ENCODE data around the gene RPP14. TPM values are rescaled to one million over a fixed set of nuclear protein-coding genes. Genes with fewer than 3 reads are reported as not detected.
A peak's percentile ranks its signal among the peaks of the same experiment; 100 is the strongest.

The RPP14 gene
- total RNA-seq, 1 donor, result 16.0 TPM

GRCh38 chr3:58307639-58308215 lies 1.7 kb downstream of the RPP14 start:
- DNase-seq (ENCODE audit: low read depth), result peak; percentile 70
- TF ChIP-seq, protein P1, sequence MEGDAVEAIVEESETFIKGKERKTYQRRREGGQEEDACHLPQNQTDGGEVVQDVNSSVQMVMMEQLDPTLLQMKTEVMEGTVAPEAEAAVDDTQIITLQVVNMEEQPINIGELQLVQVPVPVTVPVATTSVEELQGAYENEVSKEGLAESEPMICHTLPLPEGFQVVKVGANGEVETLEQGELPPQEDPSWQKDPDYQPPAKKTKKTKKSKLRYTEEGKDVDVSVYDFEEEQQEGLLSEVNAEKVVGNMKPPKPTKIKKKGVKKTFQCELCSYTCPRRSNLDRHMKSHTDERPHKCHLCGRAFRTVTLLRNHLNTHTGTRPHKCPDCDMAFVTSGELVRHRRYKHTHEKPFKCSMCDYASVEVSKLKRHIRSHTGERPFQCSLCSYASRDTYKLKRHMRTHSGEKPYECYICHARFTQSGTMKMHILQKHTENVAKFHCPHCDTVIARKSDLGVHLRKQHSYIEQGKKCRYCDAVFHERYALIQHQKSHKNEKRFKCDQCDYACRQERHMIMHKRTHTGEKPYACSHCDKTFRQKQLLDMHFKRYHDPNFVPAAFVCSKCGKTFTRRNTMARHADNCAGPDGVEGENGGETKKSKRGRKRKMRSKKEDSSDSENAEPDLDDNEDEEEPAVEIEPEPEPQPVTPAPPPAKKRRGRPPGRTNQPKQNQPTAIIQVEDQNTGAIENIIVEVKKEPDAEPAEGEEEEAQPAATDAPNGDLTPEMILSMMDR (IDR thresholded peaks at IDR 0.05; ENCODE audit: insufficient read depth, low read depth, low read length), result peak; percentile 60
- peak overlapping the region; percentile 97 for H3K4me3 ChIP-seq (ENCODE audit: low read depth, low read length)

GRCh38 chr3:58308728-58309127 lies 2.7 kb downstream of the RPP14 start:
- H3K4me3 ChIP-seq (ENCODE audit: low read depth, low read length), result no peak overlapping the region
- DNase-seq (ENCODE audit: low read depth), result peak; percentile 34
- TF ChIP-seq, protein P1 (IDR thresholded peaks at IDR 0.05; ENCODE audit: insufficient read depth, low read depth, low read length), result no peak

DNA sequence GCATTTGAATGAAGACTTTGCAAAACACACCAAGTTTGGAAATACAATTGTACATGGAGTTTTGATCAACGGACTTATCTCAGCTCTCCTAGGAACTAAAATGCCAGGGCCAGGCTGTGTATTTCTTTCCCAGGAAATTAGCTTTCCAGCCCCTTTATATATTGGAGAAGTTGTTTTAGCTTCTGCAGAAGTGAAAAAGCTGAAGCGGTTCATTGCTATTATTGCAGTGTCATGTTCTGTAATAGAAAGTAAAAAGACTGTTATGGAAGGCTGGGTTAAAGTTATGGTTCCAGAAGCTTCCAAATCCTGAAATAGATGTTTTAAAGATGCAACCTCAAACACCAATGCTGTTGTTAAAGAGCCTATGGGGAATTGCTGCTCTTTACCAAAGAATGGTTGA lies 11.8 kb downstream of the RPP14 start:
- TF ChIP-seq, protein P1 (IDR thresholded peaks at IDR 0.05; ENCODE audit: insufficient read depth, low read depth, low read length), result no peak
- no peak overlapping the region for H3K4me3 ChIP-seq (ENCODE audit: low read depth, low read length)

GRCh38 chr3:58321791-58322190 lies 15.7 kb downstream of the RPP14 start:
- TF ChIP-seq, protein P1 (IDR thresholded peaks at IDR 0.05; ENCODE audit: insufficient read depth, low read depth, low read length), result no peak
- no peak overlapping the region for H3K4me3 ChIP-seq (ENCODE audit: low read depth, low read length)
- no peak for DNase-seq (ENCODE audit: low read depth)

More for the DNA sequence above, 11.8 kb downstream of the RPP14 start:
- no peak for DNase-seq (ENCODE audit: low read depth)

- TF ChIP-seq, protein P1 (IDR thresholded peaks at IDR 0.05; ENCODE audit: insufficient read depth, low read depth, low read length), result no peak
- no peak overlapping the region for H3K4me3 ChIP-seq (ENCODE audit: low read depth, low read length)
- no peak for DNase-seq (ENCODE audit: low read depth)
These were observed 16.7 kb downstream of the RPP14 start for GRCh38 chr3:58322793-58323192.

DNA sequence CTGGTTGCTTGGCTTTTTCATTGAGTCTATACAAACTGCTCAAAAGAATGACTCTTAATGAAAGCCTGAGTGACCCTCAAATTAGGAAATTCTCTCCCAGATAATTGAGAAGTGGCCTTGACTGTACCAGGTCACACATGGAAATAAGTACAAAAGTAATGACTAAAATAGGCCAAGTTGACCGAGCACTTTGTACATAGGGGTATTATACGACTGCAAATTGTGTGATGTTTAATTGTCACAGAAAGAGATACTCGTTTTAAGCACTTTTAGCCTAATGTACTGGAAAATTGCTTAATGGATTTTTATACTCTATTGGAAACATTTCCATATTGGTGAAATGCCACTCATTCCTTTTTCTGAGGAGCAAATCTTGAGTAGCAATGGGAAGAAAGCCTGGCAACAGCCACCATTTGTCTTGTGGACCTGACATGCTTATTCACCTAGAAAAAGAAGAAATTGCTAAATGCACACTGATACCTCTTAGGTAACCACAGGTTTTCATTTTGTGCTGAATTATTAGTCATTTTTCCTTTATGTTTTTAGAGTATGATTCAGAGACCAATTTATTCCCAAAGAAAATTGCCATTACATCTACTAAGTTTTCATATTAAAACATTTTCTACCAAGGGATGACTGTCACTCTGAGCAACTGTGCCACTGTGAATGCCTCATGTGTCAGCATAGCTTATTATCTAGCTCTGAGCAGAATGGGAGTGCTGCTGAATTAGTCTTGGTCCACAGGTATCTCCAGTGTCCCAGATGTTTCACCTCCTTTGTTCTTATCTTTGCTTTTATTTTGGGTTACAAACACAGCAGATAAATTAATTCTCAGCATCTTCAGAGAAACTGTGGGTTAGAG lies 17.7 kb downstream of the RPP14 start:
- DNase-seq (ENCODE audit: low read depth), result no peak
- TF ChIP-seq, protein P1 (IDR thresholded peaks at IDR 0.05; ENCODE audit: insufficient read depth, low read depth, low read length), result no peak
- no peak overlapping the region for H3K4me3 ChIP-seq (ENCODE audit: low read depth, low read length)

All from fibroblast of villous mesenchyme (primary cell).